ENCODE measurements around the gene IL27RA.
A peak's percentile ranks its signal among the peaks of the same experiment; 100 is the strongest.

IL27RA gene

DNA sequence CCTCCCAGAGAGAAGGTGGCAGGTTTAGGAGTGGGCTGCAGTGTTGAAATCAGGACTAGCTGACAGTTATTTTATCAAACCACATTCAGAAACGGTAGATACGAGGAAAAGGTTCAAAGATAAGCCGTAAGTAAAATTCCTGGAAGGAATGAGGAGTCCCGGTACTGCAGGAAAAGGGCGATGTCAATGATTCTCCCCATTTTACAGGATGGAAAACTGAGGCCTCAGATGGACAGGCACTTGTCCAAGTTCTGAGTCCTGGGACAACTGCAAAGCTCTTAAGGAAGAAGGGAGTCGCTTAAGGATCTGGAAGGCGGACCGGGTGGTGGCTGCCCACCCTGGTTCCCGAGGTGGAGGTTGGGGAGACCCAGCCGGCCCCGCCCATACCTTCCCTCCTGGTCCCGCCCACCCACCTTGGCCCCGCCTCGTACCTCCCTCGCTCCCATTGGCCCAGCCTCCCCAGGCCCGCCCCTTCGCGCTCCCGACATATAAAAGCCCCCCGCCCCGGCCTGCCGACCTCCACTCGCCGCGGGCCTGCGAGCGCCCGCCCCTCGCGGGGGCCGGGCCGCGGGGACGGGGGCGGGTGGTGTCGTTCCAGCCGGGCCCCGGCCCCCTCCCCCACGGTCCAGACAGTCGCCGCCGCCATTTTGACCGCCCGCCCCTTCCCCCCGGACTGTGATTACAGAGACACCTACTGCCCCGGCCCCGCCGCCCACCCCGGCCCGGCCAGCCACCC lies 26.0 kb upstream of the IL27RA start (continued):
- TF ChIP-seq ZNF76 (tag by site-specific recombination; IDR thresholded peaks at IDR 0.05; ENCODE audit: borderline replicate concordance, low read depth) (no peak), ZXDB (tag by site-specific recombination; IDR thresholded peaks at IDR 0.05) (peak; percentile 55), ZBTB7A (tag by site-specific recombination; IDR thresholded peaks at IDR 0.05; ENCODE audit: low read depth) (peak; percentile 79), ZNF791 (tag by site-specific recombination; IDR thresholded peaks at IDR 0.05) (no peak), ZNF548 (tag by site-specific recombination; IDR thresholded peaks at IDR 0.05) (no peak), WT1 (tag by site-specific recombination; IDR thresholded peaks at IDR 0.05) (peak; percentile 53), MYNN (tag by site-specific recombination; IDR thresholded peaks at IDR 0.05; ENCODE audit: borderline replicate concordance) (no peak), BCL11B (tag by site-specific recombination; IDR thresholded peaks at IDR 0.05; ENCODE audit: low read depth) (0 out of 2 replicates have a peak, but pooled peaks have one; percentile 20), ZNF184 (tag by site-specific recombination; IDR thresholded peaks at IDR 0.05) (0 out of 2 replicates have a peak, but pooled peaks have one; percentile 15), ZNF404 (tag by site-specific recombination; IDR thresholded peaks at IDR 0.05) (no peak), ZNF423 (tag by site-specific recombination; IDR thresholded peaks at IDR 0.05) (no peak), KLF8 (tag by site-specific recombination; IDR thresholded peaks at IDR 0.05) (peak; percentile 79), MZF1 (tag by site-specific recombination; IDR thresholded peaks at IDR 0.05; ENCODE audit: borderline replicate concordance) (peak; percentile 33; the same call in 1 of the 2 replicates), ZNF623 (tag by site-specific recombination; IDR thresholded peaks at IDR 0.05) (peak; percentile 13; the same call in 1 of the 2 replicates), ZFP41 (tag by site-specific recombination; IDR thresholded peaks at IDR 0.05; ENCODE audit: borderline replicate concordance) (no peak), ZNF266 (tag by site-specific recombination; IDR thresholded peaks at IDR 0.05; ENCODE audit: low read depth) (no peak), ZBTB21 (tag by site-specific recombination; IDR thresholded peaks at IDR 0.05) (peak; percentile 55; the same call in 1 of the 2 replicates), ZNF626 (tag by site-specific recombination; IDR thresholded peaks at IDR 0.05) (no peak), ZNF629 (tag by site-specific recombination; IDR thresholded peaks at IDR 0.05) (peak; percentile 43), ZNF560 (tag by site-specific recombination; IDR thresholded peaks at IDR 0.05; ENCODE audit: borderline replicate concordance) (0 out of 2 replicates have a peak, but pooled peaks have one; percentile 7), ZNF19 (tag by site-specific recombination; IDR thresholded peaks at IDR 0.05; ENCODE audit: low read depth) (no peak), ZNF10 (tag by site-specific recombination; IDR thresholded peaks at IDR 0.05) (no peak), KLF7 (tag by site-specific recombination; IDR thresholded peaks at IDR 0.05; ENCODE audit: borderline replicate concordance) (0 out of 2 replicates have a peak, but pooled peaks have one; percentile 19)
- TF ChIP-seq, protein P1, sequence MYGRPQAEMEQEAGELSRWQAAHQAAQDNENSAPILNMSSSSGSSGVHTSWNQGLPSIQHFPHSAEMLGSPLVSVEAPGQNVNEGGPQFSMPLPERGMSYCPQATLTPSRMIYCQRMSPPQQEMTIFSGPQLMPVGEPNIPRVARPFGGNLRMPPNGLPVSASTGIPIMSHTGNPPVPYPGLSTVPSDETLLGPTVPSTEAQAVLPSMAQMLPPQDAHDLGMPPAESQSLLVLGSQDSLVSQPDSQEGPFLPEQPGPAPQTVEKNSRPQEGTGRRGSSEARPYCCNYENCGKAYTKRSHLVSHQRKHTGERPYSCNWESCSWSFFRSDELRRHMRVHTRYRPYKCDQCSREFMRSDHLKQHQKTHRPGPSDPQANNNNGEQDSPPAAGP (tag by site-specific recombination; IDR thresholded peaks at IDR 0.05) = peak; percentile 72
- TF ChIP-seq, protein P2, sequence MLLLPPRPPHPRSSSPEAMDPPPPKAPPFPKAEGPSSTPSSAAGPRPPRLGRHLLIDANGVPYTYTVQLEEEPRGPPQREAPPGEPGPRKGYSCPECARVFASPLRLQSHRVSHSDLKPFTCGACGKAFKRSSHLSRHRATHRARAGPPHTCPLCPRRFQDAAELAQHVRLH (tag by site-specific recombination; IDR thresholded peaks at IDR 0.05) = peak; percentile 96
- TF ChIP-seq, protein P3, sequence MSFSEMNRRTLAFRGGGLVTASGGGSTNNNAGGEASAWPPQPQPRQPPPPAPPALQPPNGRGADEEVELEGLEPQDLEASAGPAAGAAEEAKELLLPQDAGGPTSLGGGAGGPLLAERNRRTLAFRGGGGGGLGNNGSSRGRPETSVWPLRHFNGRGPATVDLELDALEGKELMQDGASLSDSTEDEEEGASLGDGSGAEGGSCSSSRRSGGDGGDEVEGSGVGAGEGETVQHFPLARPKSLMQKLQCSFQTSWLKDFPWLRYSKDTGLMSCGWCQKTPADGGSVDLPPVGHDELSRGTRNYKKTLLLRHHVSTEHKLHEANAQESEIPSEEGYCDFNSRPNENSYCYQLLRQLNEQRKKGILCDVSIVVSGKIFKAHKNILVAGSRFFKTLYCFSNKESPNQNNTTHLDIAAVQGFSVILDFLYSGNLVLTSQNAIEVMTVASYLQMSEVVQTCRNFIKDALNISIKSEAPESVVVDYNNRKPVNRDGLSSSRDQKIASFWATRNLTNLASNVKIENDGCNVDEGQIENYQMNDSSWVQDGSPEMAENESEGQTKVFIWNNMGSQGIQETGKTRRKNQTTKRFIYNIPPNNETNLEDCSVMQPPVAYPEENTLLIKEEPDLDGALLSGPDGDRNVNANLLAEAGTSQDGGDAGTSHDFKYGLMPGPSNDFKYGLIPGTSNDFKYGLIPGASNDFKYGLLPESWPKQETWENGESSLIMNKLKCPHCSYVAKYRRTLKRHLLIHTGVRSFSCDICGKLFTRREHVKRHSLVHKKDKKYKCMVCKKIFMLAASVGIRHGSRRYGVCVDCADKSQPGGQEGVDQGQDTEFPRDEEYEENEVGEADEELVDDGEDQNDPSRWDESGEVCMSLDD (tag by site-specific recombination; IDR thresholded peaks at IDR 0.05) = 0 out of 2 replicates have a peak, but pooled peaks have one; percentile 46
- TF ChIP-seq, protein P4, sequence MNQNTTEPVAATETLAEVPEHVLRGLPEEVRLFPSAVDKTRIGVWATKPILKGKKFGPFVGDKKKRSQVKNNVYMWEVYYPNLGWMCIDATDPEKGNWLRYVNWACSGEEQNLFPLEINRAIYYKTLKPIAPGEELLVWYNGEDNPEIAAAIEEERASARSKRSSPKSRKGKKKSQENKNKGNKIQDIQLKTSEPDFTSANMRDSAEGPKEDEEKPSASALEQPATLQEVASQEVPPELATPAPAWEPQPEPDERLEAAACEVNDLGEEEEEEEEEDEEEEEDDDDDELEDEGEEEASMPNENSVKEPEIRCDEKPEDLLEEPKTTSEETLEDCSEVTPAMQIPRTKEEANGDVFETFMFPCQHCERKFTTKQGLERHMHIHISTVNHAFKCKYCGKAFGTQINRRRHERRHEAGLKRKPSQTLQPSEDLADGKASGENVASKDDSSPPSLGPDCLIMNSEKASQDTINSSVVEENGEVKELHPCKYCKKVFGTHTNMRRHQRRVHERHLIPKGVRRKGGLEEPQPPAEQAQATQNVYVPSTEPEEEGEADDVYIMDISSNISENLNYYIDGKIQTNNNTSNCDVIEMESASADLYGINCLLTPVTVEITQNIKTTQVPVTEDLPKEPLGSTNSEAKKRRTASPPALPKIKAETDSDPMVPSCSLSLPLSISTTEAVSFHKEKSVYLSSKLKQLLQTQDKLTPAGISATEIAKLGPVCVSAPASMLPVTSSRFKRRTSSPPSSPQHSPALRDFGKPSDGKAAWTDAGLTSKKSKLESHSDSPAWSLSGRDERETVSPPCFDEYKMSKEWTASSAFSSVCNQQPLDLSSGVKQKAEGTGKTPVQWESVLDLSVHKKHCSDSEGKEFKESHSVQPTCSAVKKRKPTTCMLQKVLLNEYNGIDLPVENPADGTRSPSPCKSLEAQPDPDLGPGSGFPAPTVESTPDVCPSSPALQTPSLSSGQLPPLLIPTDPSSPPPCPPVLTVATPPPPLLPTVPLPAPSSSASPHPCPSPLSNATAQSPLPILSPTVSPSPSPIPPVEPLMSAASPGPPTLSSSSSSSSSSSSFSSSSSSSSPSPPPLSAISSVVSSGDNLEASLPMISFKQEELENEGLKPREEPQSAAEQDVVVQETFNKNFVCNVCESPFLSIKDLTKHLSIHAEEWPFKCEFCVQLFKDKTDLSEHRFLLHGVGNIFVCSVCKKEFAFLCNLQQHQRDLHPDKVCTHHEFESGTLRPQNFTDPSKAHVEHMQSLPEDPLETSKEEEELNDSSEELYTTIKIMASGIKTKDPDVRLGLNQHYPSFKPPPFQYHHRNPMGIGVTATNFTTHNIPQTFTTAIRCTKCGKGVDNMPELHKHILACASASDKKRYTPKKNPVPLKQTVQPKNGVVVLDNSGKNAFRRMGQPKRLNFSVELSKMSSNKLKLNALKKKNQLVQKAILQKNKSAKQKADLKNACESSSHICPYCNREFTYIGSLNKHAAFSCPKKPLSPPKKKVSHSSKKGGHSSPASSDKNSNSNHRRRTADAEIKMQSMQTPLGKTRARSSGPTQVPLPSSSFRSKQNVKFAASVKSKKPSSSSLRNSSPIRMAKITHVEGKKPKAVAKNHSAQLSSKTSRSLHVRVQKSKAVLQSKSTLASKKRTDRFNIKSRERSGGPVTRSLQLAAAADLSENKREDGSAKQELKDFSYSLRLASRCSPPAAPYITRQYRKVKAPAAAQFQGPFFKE (tag by site-specific recombination; IDR thresholded peaks at IDR 0.05; ENCODE audit: borderline replicate concordance) = no peak
- TF ChIP-seq, protein P5, sequence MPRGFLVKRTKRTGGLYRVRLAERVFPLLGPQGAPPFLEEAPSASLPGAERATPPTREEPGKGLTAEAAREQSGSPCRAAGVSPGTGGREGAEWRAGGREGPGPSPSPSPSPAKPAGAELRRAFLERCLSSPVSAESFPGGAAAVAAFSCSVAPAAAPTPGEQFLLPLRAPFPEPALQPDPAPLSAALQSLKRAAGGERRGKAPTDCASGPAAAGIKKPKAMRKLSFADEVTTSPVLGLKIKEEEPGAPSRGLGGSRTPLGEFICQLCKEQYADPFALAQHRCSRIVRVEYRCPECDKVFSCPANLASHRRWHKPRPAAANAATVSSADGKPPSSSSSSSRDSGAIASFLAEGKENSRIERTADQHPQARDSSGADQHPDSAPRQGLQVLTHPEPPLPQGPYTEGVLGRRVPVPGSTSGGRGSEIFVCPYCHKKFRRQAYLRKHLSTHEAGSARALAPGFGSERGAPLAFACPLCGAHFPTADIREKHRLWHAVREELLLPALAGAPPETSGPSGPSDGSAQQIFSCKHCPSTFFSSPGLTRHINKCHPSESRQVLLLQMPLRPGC (tag by site-specific recombination; IDR thresholded peaks at IDR 0.05) = 0 out of 2 replicates have a peak, but pooled peaks have one; percentile 34

Data from HEK293 (cell line).